ENCODE results near the gene SGCA.

DNA sequence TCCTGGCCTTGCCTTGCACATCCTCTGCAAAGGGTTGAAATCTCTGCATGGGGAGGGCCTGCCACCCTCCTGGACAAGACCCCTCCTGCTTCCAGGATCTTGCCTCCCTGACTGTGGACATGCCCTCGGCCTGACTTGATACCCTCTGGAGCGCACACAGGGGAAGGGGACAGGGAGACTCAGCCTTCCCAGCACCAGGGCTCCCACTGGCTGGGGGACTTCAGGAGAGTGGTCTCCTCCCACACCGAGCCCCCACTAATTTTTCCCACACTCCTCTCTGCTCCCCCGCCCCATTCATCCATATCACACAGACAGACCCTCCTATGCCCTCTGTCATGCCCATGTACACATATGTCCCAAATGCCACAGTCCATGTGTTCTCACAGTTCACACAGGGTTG lies 14.3 kb downstream of the SGCA start:
- TF ChIP-seq, protein P1, sequence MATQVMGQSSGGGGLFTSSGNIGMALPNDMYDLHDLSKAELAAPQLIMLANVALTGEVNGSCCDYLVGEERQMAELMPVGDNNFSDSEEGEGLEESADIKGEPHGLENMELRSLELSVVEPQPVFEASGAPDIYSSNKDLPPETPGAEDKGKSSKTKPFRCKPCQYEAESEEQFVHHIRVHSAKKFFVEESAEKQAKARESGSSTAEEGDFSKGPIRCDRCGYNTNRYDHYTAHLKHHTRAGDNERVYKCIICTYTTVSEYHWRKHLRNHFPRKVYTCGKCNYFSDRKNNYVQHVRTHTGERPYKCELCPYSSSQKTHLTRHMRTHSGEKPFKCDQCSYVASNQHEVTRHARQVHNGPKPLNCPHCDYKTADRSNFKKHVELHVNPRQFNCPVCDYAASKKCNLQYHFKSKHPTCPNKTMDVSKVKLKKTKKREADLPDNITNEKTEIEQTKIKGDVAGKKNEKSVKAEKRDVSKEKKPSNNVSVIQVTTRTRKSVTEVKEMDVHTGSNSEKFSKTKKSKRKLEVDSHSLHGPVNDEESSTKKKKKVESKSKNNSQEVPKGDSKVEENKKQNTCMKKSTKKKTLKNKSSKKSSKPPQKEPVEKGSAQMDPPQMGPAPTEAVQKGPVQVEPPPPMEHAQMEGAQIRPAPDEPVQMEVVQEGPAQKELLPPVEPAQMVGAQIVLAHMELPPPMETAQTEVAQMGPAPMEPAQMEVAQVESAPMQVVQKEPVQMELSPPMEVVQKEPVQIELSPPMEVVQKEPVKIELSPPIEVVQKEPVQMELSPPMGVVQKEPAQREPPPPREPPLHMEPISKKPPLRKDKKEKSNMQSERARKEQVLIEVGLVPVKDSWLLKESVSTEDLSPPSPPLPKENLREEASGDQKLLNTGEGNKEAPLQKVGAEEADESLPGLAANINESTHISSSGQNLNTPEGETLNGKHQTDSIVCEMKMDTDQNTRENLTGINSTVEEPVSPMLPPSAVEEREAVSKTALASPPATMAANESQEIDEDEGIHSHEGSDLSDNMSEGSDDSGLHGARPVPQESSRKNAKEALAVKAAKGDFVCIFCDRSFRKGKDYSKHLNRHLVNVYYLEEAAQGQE (IDR thresholded peaks at IDR 0.05; ENCODE audit: low read depth) = no peak
- TF ChIP-seq FOXM1 (IDR thresholded peaks at IDR 0.05; ENCODE audit: borderline replicate concordance, low read depth) (no peak), TCF12 (IDR thresholded peaks at IDR 0.05; ENCODE audit: low read depth) (no peak), YY1 (IDR thresholded peaks at IDR 0.05; ENCODE audit: low read depth) (no peak), NFIC (IDR thresholded peaks at IDR 0.05) (no peak), EGR1 (IDR thresholded peaks at IDR 0.05) (no peak), TAF1 (IDR thresholded peaks at IDR 0.05; ENCODE audit: low read depth) (no peak), EP300 (IDR thresholded peaks at IDR 0.05; ENCODE audit: borderline replicate concordance) (no peak), CREB1 (IDR thresholded peaks at IDR 0.05; ENCODE audit: low read depth) (no peak), RAD21 (IDR thresholded peaks at IDR 0.05; ENCODE audit: low read depth) (no peak), TEAD4 (IDR thresholded peaks at IDR 0.05) (no peak), CEBPB (IDR thresholded peaks at IDR 0.05) (no peak), ZBTB7A (IDR thresholded peaks at IDR 0.05; ENCODE audit: low read depth) (no peak)
- TF ChIP-seq, protein P2, sequence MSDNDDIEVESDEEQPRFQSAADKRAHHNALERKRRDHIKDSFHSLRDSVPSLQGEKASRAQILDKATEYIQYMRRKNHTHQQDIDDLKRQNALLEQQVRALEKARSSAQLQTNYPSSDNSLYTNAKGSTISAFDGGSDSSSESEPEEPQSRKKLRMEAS (IDR thresholded peaks at IDR 0.05) = no peak
